ENCODE results near the gene GPR180. TPM values are rescaled to one million over a fixed set of nuclear protein-coding genes. Genes with fewer than 3 reads are reported as not detected.

Gene GPR180
- total RNA-seq (1 to 10 TPM; 1.9 to 3.2 (median 2.3) TPM), polyA plus RNA-seq (1 to 10 TPM; 1.0 to 2.5 TPM)

DNA sequence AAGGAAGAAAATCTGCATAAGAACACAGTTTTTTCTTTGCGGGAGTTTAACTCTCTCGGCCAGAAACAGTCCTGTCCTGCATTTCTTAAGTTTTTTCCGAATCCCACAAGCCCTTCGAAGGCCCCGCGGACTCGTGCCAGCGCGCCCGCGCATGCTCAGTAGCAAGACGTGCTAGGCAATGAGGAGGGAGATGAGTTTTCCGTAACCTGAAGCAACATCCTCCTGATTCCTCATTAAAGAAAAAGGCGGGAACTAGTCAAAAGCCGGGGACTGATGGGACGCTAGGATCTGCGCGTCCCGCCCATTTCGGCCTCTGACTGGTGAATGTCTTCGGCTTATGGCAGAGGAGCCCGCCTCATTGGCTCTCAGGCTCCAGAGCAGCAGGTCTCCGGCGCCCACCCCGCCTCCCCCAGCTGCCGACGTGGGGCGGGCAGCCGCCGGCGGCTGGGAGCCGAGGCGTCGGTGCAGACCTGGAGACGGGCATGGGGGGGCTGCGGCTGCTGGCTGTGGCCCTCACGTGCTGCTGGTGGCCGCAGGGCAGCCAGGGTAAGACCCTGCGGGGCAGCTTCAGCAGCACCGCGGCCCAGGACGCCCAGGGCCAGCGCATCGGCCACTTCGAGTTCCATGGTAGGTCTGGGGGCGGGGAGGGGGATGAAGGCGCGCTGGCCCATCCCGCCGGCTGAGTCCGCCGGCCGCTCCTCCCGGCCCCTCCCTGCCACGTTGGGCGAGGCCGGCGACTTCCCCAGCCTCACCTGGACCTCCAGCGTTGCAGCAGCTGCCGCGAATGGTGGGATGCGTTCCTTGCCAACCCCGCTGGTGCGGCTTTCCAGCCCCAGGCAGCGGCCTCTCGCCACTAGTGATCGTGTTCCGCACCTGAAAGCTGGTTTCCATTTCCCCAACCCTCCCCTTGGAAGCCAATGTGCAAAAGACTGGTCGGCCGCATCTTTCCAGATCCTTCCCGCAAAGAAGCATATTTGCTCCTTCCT, at the start of gene GPR180:
TSS of gene GPR180 (plus strand) at position 412 of the 986 bp plus-strand sequence. CDS start at position 483, 71 bp downstream.
- DNase-seq (peak; percentile 92 to 97 (median 96)), FAIRE-seq (peak; percentile 95), ATAC-seq (peak; percentile 99 to 100 (median 99))
- H3K27me3 ChIP-seq, result no peaks in the 10 kb centered on the region
- peak within 1 kb of the TSS; percentile 67 to 91 (median 82) for H3K27ac ChIP-seq
- no peaks in the 10 kb centered on the region for H3K9me3 ChIP-seq
- TF ChIP-seq, protein P1, sequence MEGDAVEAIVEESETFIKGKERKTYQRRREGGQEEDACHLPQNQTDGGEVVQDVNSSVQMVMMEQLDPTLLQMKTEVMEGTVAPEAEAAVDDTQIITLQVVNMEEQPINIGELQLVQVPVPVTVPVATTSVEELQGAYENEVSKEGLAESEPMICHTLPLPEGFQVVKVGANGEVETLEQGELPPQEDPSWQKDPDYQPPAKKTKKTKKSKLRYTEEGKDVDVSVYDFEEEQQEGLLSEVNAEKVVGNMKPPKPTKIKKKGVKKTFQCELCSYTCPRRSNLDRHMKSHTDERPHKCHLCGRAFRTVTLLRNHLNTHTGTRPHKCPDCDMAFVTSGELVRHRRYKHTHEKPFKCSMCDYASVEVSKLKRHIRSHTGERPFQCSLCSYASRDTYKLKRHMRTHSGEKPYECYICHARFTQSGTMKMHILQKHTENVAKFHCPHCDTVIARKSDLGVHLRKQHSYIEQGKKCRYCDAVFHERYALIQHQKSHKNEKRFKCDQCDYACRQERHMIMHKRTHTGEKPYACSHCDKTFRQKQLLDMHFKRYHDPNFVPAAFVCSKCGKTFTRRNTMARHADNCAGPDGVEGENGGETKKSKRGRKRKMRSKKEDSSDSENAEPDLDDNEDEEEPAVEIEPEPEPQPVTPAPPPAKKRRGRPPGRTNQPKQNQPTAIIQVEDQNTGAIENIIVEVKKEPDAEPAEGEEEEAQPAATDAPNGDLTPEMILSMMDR (IDR thresholded peaks at IDR 0.05), result no peak
- 0 to 1% methylated on average over 60 to 71 of the region's 71 CpGs for WGBS, 2 donors
- H3K4me3 ChIP-seq, result peak within 1 kb of the TSS; percentile 69 to 98 (median 91)
- no peaks in the 10 kb centered on the region for H3K36me3 ChIP-seq
- H3K4me1 ChIP-seq, result peaks cover 0 to 12% (median 3%) of the 10 kb centered on the region in 3 donors
- intact Hi-C loops (cut with DNase I), result no loop called here

DNA sequence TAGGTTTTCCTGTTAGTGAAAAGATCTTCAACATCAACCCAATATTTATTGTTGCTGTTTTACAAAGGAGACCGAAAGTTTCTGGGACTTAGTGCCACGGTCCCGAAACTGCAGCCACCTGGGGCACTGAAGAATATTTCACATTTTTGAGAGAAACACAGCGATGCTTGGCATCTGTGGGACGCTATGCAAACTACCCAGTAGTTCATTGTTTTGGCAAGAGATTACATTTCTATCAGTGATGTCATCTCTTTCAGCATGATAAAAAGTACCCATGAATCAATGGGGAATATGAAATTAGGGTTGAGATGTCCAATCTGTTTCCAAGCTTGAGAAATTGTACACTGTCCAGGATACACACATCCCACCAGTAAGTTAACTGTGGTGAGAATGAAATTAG, 49.6 kb upstream of the GPR180 start:
- ATAC-seq (no peak), DNase-seq (no peak), FAIRE-seq (no peak)
- Histone ChIP-seq H3K4me3 (no peak overlapping the region), H3K27ac (no peak overlapping the region), H3K9me3 (no peaks in the 10 kb centered on the region), H3K36me3 (no peaks in the 10 kb centered on the region), H3K4me1 (no peaks in the 10 kb centered on the region), H3K27me3 (no peaks in the 10 kb centered on the region)
- 88 to 93% methylated on average over 5 of the region's 5 CpGs for WGBS, 2 donors
- TF ChIP-seq, protein P1 (IDR thresholded peaks at IDR 0.05), result no peak
- intact Hi-C loops (cut with DNase I), result no loop called here

DNA sequence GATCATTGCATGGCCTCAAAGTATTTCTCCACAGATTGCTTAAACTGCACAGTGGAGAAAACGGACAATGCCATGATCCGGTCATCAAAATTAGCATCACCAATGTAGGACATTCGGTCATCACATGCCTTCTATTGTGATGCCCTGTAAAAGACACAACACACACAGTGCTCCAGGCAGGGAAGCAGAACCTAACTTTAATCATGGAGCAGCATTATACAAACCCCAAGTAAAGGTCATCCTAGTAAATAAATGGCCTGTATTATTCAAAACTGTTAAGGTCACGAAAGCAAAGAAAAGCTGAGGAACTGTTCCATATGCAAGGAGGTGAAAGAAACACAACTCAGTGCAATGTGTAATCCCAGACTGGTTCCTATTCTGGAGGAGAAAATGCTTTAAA, 47.9 kb upstream of the GPR180 start:
- TF ChIP-seq, protein P1 (IDR thresholded peaks at IDR 0.05), result no peak
- ATAC-seq, result no peak
- 82 to 90% methylated on average over 4 of the region's 4 CpGs for WGBS, 2 donors
- Histone ChIP-seq H3K9me3 (no peaks in the 10 kb centered on the region), H3K4me1 (no peaks in the 10 kb centered on the region), H3K27me3 (no peaks in the 10 kb centered on the region), H3K4me3 (no peak overlapping the region), H3K36me3 (no peaks in the 10 kb centered on the region), H3K27ac (no peak overlapping the region)
- no peak for FAIRE-seq
- intact Hi-C loops (cut with DNase I), result no loop called here
- no peak for DNase-seq

DNA sequence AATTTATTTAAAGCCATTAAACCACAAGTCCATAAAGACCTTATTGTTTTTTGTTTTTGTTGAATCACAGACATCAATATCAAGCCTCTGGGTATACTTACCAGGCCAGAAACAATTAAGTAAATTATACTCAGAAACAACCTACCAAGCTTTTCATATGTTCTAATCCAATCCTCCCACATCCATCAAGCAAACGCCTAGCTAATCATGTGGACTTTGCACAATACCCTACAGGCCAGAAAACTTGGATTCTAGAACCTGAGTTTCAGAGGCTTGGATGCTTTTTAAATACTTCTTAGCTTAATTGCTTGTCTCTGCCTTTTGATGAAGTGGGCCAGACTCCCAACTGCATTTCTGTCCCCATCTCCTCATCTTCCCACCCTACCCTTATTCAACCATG, 45.6 kb upstream of the GPR180 start:
- TF ChIP-seq, protein P1 (IDR thresholded peaks at IDR 0.05), result no peak
- 33 to 36% methylated on average over 1 of the region's 1 CpG for WGBS, 2 donors
- Histone ChIP-seq H3K9me3 (no peaks in the 10 kb centered on the region), H3K27ac (no peak overlapping the region), H3K27me3 (no peaks in the 10 kb centered on the region), H3K4me3 (no peak overlapping the region), H3K4me1 (no peaks in the 10 kb centered on the region), H3K36me3 (no peaks in the 10 kb centered on the region)
- DNase-seq (no peak), ATAC-seq (no peak), FAIRE-seq (no peak)
- intact Hi-C loops (cut with DNase I), result no loop called here

DNA sequence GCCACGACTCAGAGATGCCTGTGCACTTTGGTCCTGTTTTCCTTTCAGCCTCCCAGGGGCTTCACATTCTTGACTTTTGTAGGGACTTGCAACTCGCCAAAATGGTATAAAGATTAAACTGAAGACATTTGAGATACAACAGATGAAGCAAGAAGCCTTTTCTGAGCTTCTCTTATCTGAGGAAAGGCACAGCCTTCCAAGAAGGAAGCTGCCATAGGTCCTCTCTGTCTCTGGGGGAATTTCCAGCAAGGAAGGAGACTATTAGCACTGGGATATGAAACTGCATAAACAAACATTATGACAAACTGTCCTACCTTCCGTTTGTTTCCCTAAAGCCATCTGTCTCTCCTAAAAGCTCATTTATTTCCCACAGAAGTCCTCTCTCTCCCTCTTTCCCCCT, 45.0 kb upstream of the GPR180 start:
- ATAC-seq (peak in 2 of 4 donors; percentile 22 to 37), FAIRE-seq (no peak), DNase-seq (no peak)
- 65 to 66% methylated on average over 3 of the region's 3 CpGs for WGBS, 2 donors
- no peaks in the 10 kb centered on the region for H3K4me1 ChIP-seq
- no peak overlapping the region for H3K4me3 ChIP-seq
- intact Hi-C loops (cut with DNase I), result no loop called here
- H3K27ac ChIP-seq, result no peak overlapping the region
- H3K9me3 ChIP-seq, result no peaks in the 10 kb centered on the region
- H3K36me3 ChIP-seq, result no peaks in the 10 kb centered on the region
- no peaks in the 10 kb centered on the region for H3K27me3 ChIP-seq
- TF ChIP-seq, protein P1 (IDR thresholded peaks at IDR 0.05), result no peak
